DND-41 (cell line): ENCODE results near the gene RIPOR2.

Experiments
- CTCF ChIP-seq: IDR thresholded peaks from 2 replicates; pipeline ENCODE4 v1.5.1; 2012; ENCODE audit warnings: borderline replicate concordance, low read length, moderate library complexity, mild to moderate bottlenecking; ENCODE audit not compliant: poor library complexity, severe bottlenecking; ENCODE audit errors: extremely low read depth
- EZH2 ChIP-seq: IDR thresholded peaks from 3 replicates; pipeline ENCODE4 v1.6.1; 2012; ENCODE audit warnings: borderline replicate concordance, low read depth, mild to moderate bottlenecking, moderate library complexity, low read length, inconsistent platforms; ENCODE audit not compliant: severe bottlenecking

- TF ChIP-seq CTCF: no peak
- no peak for TF ChIP-seq EZH2
These were observed 113.1 kb downstream of the RIPOR2 start for GRCh38 chr6:24822696-24823095.
